Measurements from ENCODE around the gene NCKAP5.

- TF ChIP-seq, protein P1, sequence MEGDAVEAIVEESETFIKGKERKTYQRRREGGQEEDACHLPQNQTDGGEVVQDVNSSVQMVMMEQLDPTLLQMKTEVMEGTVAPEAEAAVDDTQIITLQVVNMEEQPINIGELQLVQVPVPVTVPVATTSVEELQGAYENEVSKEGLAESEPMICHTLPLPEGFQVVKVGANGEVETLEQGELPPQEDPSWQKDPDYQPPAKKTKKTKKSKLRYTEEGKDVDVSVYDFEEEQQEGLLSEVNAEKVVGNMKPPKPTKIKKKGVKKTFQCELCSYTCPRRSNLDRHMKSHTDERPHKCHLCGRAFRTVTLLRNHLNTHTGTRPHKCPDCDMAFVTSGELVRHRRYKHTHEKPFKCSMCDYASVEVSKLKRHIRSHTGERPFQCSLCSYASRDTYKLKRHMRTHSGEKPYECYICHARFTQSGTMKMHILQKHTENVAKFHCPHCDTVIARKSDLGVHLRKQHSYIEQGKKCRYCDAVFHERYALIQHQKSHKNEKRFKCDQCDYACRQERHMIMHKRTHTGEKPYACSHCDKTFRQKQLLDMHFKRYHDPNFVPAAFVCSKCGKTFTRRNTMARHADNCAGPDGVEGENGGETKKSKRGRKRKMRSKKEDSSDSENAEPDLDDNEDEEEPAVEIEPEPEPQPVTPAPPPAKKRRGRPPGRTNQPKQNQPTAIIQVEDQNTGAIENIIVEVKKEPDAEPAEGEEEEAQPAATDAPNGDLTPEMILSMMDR (IDR thresholded peaks at IDR 0.05) = no peak
- TF ChIP-seq POLR2A (IDR thresholded peaks at IDR 0.05) = no peak
These were observed 22.9 kb upstream of the NCKAP5 start for GRCh38 chr2:133591164-133591563.
